Activated B cell treated with CpG ODN at 0.5 μM for 24 hours (primary cell): ENCODE measurements around the gene NHS. TPM values are rescaled to one million over a fixed set of nuclear protein-coding genes. Genes with fewer than 3 reads are reported as not detected.

Source experiments
- ATAC-seq: fragments of 200-7000 bp; cut with Tn5 transposase; one replicate; pipeline ENCODE4 v1.10.0; 2021; ENCODE audit warnings: low read depth, mild to moderate bottlenecking, moderate library complexity
- CTCF ChIA-PET: fragments of 350-600 bp; sonication (Branson Sonifier 250); formaldehyde crosslinking; loops from one replicate; lab custom pipeline; 2021; ENCODE audit warnings: antibody characterized with exemption; lab: Charles Lee
- POLR2A ChIA-PET: fragments of 350-600 bp; sonication (Branson Sonifier 250); formaldehyde crosslinking; loops from one replicate; lab custom pipeline; 2021; ENCODE audit warnings: antibody characterized with exemption; lab: Charles Lee
- DNase-seq: peaks from one replicate; pipeline ENCODE4 v3.0.0; 2022
- H3K27ac Mint-ChIP-seq: one replicate; pipeline ENCODE4 v1.8.0; 2020; ENCODE audit warnings: mixed read lengths
- H3K27me3 Mint-ChIP-seq: one replicate; pipeline ENCODE4 v1.8.0; 2021; ENCODE audit warnings: mixed read lengths
- H3K36me3 Mint-ChIP-seq: one replicate; pipeline ENCODE4 v1.8.0; 2021; ENCODE audit warnings: low read depth, mixed read lengths
- H3K4me1 Mint-ChIP-seq: one replicate; pipeline ENCODE4 v1.8.0; 2021; ENCODE audit warnings: mixed read lengths
- H3K4me3 Mint-ChIP-seq: one replicate; pipeline ENCODE4 v1.8.0; 2020; ENCODE audit warnings: mild to moderate bottlenecking, mixed read lengths
- H3K9me3 Mint-ChIP-seq: one replicate; pipeline ENCODE4 v1.8.0; 2020; ENCODE audit warnings: mixed read lengths
- CTCF ChIP-seq: fragments of 200-600 bp; IDR thresholded peaks from one replicate; pipeline ENCODE4 v1.8.0; 2022; ENCODE audit warnings: antibody characterized with exemption, mild to moderate bottlenecking
- intact Hi-C: fragments of 100-400 bp; cut with micrococcal nuclease; formaldehyde crosslinking; loops from one replicate; pipeline ENCODE4 v1.15.1; 2024
- total RNA-seq: library from RNA; stranded (reverse); gene quantifications from 2 replicates; pipeline ENCODE4 v1.2.3, GENCODE V29; 2022

NHS gene
- total RNA-seq, 1 donor from 2014 or later = not detected

- Mint-ChIP-seq H3K9me3 (no peaks in the 10 kb centered on the region), H3K27me3 (no peaks in the 10 kb centered on the region), H3K27ac (peak within 1 kb of the TSS; percentile 74), H3K4me3 (peak within 1 kb of the TSS; percentile 84), H3K4me1 (peaks cover 15% of the 10 kb centered on the region), H3K36me3 (no peaks in the 10 kb centered on the region)
- TF ChIP-seq CTCF = no peak
- intact Hi-C loops = loop anchor here (1.0 to 10.0 kb wide), 7 partner anchors 615 to 1606 kb away; partner anchors contain the start of genes CDKL5, PDHA1, PHKA2 and RBBP7
- DNase-seq (peak; percentile 66), ATAC-seq (peak; percentile 88)
- ChIA-PET POLR2A (interaction anchor here (0.8 to 1.0 kb wide), 2 partner anchors 687 to 1018 kb away, joined by 3 to 6 read pairs; no protein-coding TSS in a partner anchor), CTCF (interaction anchor here (0.6 kb wide), 1 partner anchor 834 kb away, joined by 3 read pairs; no protein-coding TSS in a partner anchor)
These were observed 362.1 kb downstream of the NHS start, which contains the start of gene SCML1 for GRCh38 chrX:17736856-17737709. SCML1 (plus strand) TSS chrX:17737493; CDS start chrX:17744187, 6,694 bp downstream.

- POLR2A ChIA-PET = interaction anchor here (0.8 kb wide), 1 partner anchor 687 kb away, joined by 6 read pairs; no protein-coding TSS in a partner anchor
- H3K4me1 Mint-ChIP-seq = peaks cover 15% of the 10 kb centered on the region
- H3K36me3 Mint-ChIP-seq = no peaks in the 10 kb centered on the region
- CTCF ChIA-PET = interaction anchor here (0.6 kb wide), 1 partner anchor 835 kb away, joined by 3 read pairs; no protein-coding TSS in a partner anchor
- H3K27ac Mint-ChIP-seq = peak overlapping the region; percentile 74
- H3K9me3 Mint-ChIP-seq = no peaks in the 10 kb centered on the region
- no peaks in the 10 kb centered on the region for H3K27me3 Mint-ChIP-seq
- DNase-seq = peak; percentile 22
- ATAC-seq = no peak
- no peak for TF ChIP-seq CTCF
- H3K4me3 Mint-ChIP-seq = peak overlapping the region; percentile 84
- intact Hi-C loops = loop anchor here (1.0 to 10.0 kb wide), 7 partner anchors 615 to 1605 kb away; partner anchors contain the start of genes CDKL5, PDHA1, PHKA2 and RBBP7
These were observed 362.6 kb downstream of the NHS start for GRCh38 chrX:17737710-17737985.

GRCh38 chrX:17737986-17738713 lies 363.1 kb downstream of the NHS start:
- ATAC-seq = no peak
- intact Hi-C loops = loop anchor here (1.0 to 10.0 kb wide), 8 partner anchors 614 to 1605 kb away; partner anchors contain the start of genes CDKL5, PDHA1, PHKA2 and RBBP7
- peaks cover 15% of the 10 kb centered on the region for H3K4me1 Mint-ChIP-seq
- ChIA-PET CTCF (interaction anchor here (0.6 kb wide), 1 partner anchor 835 kb away, joined by 3 read pairs; no protein-coding TSS in a partner anchor), POLR2A (no interaction called here)
- no peaks in the 10 kb centered on the region for H3K36me3 Mint-ChIP-seq
- no peaks in the 10 kb centered on the region for H3K27me3 Mint-ChIP-seq
- no peak for TF ChIP-seq CTCF
- H3K9me3 Mint-ChIP-seq = no peaks in the 10 kb centered on the region
- H3K27ac Mint-ChIP-seq = peak overlapping the region; percentile 74
- peak; percentile 32 for DNase-seq
- H3K4me3 Mint-ChIP-seq = peak overlapping the region; percentile 84

GRCh38 chrX:17738737-17739535 lies 363.9 kb downstream of the NHS start:
- ATAC-seq (no peak), DNase-seq (no peak)
- Mint-ChIP-seq H3K27me3 (no peaks in the 10 kb centered on the region), H3K9me3 (no peaks in the 10 kb centered on the region), H3K4me3 (peak overlapping the region; percentile 84), H3K4me1 (peaks cover 15% of the 10 kb centered on the region), H3K27ac (peak overlapping the region; percentile 74), H3K36me3 (no peaks in the 10 kb centered on the region)
- ChIA-PET POLR2A (interaction anchor here (1.0 kb wide), 1 partner anchor 868 kb away, joined by 3 read pairs; no protein-coding TSS in a partner anchor), CTCF (no interaction called here)
- intact Hi-C loops = loop anchor here (2.0 to 10.0 kb wide), 5 partner anchors 613 to 1243 kb away; partner anchors contain the start of genes PHKA2, SCML2 and TXLNG
- TF ChIP-seq CTCF = no peak
